ENCODE data around the gene ANKRD45.
"Not testable (repeated sequence)": the region's sequence is repeated elsewhere in the genome, so short reads cannot be mapped to it uniquely, and the experiment has no call there.

Gene ANKRD45

GRCh38 chr1:173648880-173649605 lies 20.6 kb downstream of the ANKRD45 start:
- no peak for TF ChIP-seq SPI1 (IDR thresholded peaks at IDR 0.05; ENCODE audit: borderline replicate concordance, low read depth)
- TF ChIP-seq POLR2AphosphoS5 (IDR thresholded peaks at IDR 0.05; ENCODE audit: low read depth): no peak
- no peak for TF ChIP-seq CTCF (IDR thresholded peaks at IDR 0.05; ENCODE audit: insufficient read depth, low read length)
- no peak for TF ChIP-seq GABPA (IDR thresholded peaks at IDR 0.05; ENCODE audit: low read depth)
- TF ChIP-seq REST (IDR thresholded peaks at IDR 0.05; ENCODE audit: insufficient replicate concordance, low read depth): no peak
- DNase-seq (ENCODE audit: low read depth in 1 of 2, low spot score in 1 of 2): no peak
- Histone ChIP-seq H3K27ac (replicated peaks) (no peak overlapping the region), H3K4me3 (replicated peaks; ENCODE audit: insufficient read depth, low read length) (no peak overlapping the region), H3K27me3 (ENCODE audit: insufficient read depth, poor library complexity, severe bottlenecking) (no peaks in the 10 kb centered on the region)

- Histone ChIP-seq H3K4me3 (replicated peaks; ENCODE audit: insufficient read depth, low read length) (no peak overlapping the region), H3K27ac (replicated peaks) (no peak overlapping the region), H3K27me3 (ENCODE audit: insufficient read depth, poor library complexity, severe bottlenecking) (no peaks in the 10 kb centered on the region)
- TF ChIP-seq CTCF (IDR thresholded peaks at IDR 0.05; ENCODE audit: insufficient read depth, low read length) (no peak), POLR2AphosphoS5 (IDR thresholded peaks at IDR 0.05; ENCODE audit: low read depth) (no peak), SPI1 (IDR thresholded peaks at IDR 0.05; ENCODE audit: borderline replicate concordance, low read depth) (no peak), REST (IDR thresholded peaks at IDR 0.05; ENCODE audit: insufficient replicate concordance, low read depth) (no peak), GABPA (IDR thresholded peaks at IDR 0.05; ENCODE audit: low read depth) (no peak)
- no peak for DNase-seq (ENCODE audit: low read depth in 1 of 2, low spot score in 1 of 2)
These were observed 23.0 kb downstream of the ANKRD45 start for GRCh38 chr1:173646656-173647055.

- not testable (repeated sequence) for DNase-seq (ENCODE audit: low read depth in 1 of 2, low spot score in 1 of 2); H3K27ac ChIP-seq (replicated peaks); H3K27me3 ChIP-seq (ENCODE audit: insufficient read depth, poor library complexity, severe bottlenecking); H3K4me3 ChIP-seq (replicated peaks; ENCODE audit: insufficient read depth, low read length)
These were observed 27.1 kb downstream of the ANKRD45 start for GRCh38 chr1:173642450-173643139.

GRCh38 chr1:173639102-173639501 lies 30.5 kb downstream of the ANKRD45 start:
- no peak for DNase-seq (ENCODE audit: low read depth in 1 of 2, low spot score in 1 of 2)
- Histone ChIP-seq H3K4me3 (replicated peaks; ENCODE audit: insufficient read depth, low read length) (no peak overlapping the region), H3K27ac (replicated peaks) (no peak overlapping the region), H3K27me3 (ENCODE audit: insufficient read depth, poor library complexity, severe bottlenecking) (no peaks in the 10 kb centered on the region)
- TF ChIP-seq POLR2AphosphoS5 (IDR thresholded peaks at IDR 0.05; ENCODE audit: low read depth) (no peak), CTCF (IDR thresholded peaks at IDR 0.05; ENCODE audit: insufficient read depth, low read length) (no peak), SPI1 (IDR thresholded peaks at IDR 0.05; ENCODE audit: borderline replicate concordance, low read depth) (no peak), GABPA (IDR thresholded peaks at IDR 0.05; ENCODE audit: low read depth) (no peak), REST (IDR thresholded peaks at IDR 0.05; ENCODE audit: insufficient replicate concordance, low read depth) (no peak)

Measured in HL-60 (cell line).